NCI-H1105 (cell line): ENCODE data around the gene THAP4.

ENCODE experiments used
- DNase-seq: peaks from one replicate; lab custom pipeline; 2025; lab: John Stamatoyannopoulos, UW

THAP4 gene

GRCh38 chr2:241638940-241639339 lies 2.0 kb upstream of the THAP4 start:
- no peak for DNase-seq

GRCh38 chr2:241637795-241638660 lies 1.1 kb upstream of the THAP4 start:
- DNase-seq = no peak

- DNase-seq = no peak
Measured at GRCh38 chr2:241636182-241637017, 558 bp downstream of the THAP4 start.

- DNase-seq = no peak
Measured at GRCh38 chr2:241635756-241636155, 1.2 kb downstream of the THAP4 start.

GRCh38 chr2:241633561-241633960 lies 3.4 kb downstream of the THAP4 start:
- DNase-seq = no peak

- no peak for DNase-seq
Measured at GRCh38 chr2:241632478-241633325, 4.3 kb downstream of the THAP4 start.

GRCh38 chr2:241629762-241630435 lies 7.1 kb downstream of the THAP4 start:
- no peak for DNase-seq

GRCh38 chr2:241627675-241628074 lies 9.3 kb downstream of the THAP4 start:
- no peak for DNase-seq

- DNase-seq = no peak
Measured at GRCh38 chr2:241620419-241620769, 16.6 kb downstream of the THAP4 start.

- no peak for DNase-seq
Measured at GRCh38 chr2:241619597-241620418, 17.1 kb downstream of the THAP4 start.

- DNase-seq = no peak
Measured at GRCh38 chr2:241618829-241619228, 18.1 kb downstream of the THAP4 start.

- no peak for DNase-seq
Measured at GRCh38 chr2:241618296-241618805, 18.6 kb downstream of the THAP4 start.

GRCh38 chr2:241617431-241618154 lies 19.4 kb downstream of the THAP4 start:
- DNase-seq = peak; percentile 16

GRCh38 chr2:241616168-241617125 lies 20.5 kb downstream of the THAP4 start:
- DNase-seq = no peak

GRCh38 chr2:241615522-241616052 lies 21.4 kb downstream of the THAP4 start:
- DNase-seq = no peak

- no peak for DNase-seq
Measured at GRCh38 chr2:241615041-241615440, 21.9 kb downstream of the THAP4 start.

GRCh38 chr2:241613017-241613780 lies 23.8 kb downstream of the THAP4 start:
- DNase-seq = no peak
